GM19372 (cell line): ENCODE measurements around the gene HAGH.

ENCODE experiments used
- ATAC-seq: cut with Tn5 transposase; IDR thresholded peaks from one replicate; pipeline ENCODE4 v1.9.1; 2021; ENCODE audit warnings: mild to moderate bottlenecking, low read depth, moderate library complexity; ENCODE audit not compliant: unreplicated experiment

The HAGH gene

GRCh38 chr16:1765826-1766225, 60.8 kb downstream of the HAGH start:
- no peak for ATAC-seq

GRCh38 chr16:1764971-1765370, 61.7 kb downstream of the HAGH start:
- ATAC-seq: no peak

GRCh38 chr16:1763521-1764511, 62.8 kb downstream of the HAGH start:
- no peak for ATAC-seq

GRCh38 chr16:1762879-1763520, 63.6 kb downstream of the HAGH start:
- no peak for ATAC-seq

- ATAC-seq: no peak
Observed at GRCh38 chr16:1762196-1762878, 64.3 kb downstream of the HAGH start.

GRCh38 chr16:1761751-1762150, 64.9 kb downstream of the HAGH start:
- ATAC-seq: no peak

- ATAC-seq: no peak
Observed at GRCh38 chr16:1760911-1761310, 65.7 kb downstream of the HAGH start.

GRCh38 chr16:1759511-1759910, 67.1 kb downstream of the HAGH start:
- no peak for ATAC-seq

GRCh38 chr16:1758923-1759322, 67.7 kb downstream of the HAGH start:
- no peak for ATAC-seq

GRCh38 chr16:1757714-1758461, 68.7 kb downstream of the HAGH start:
- ATAC-seq: no peak
